ENCODE measurements around the gene LMBR1L. TPM values are rescaled to one million over a fixed set of nuclear protein-coding genes. Genes with fewer than 3 reads are reported as not detected.
A peak's percentile ranks its signal among the peaks of the same experiment; 100 is the strongest.

The LMBR1L gene
- total RNA-seq, 2 donors from 2014 or later: 55.4 to 74.9 TPM

GRCh38 chr12:49100380-49100779, 10.3 kb downstream of the LMBR1L start:
- ATAC-seq (no peak), DNase-seq (ENCODE audit: low spot score) (no peak)
- Mint-ChIP-seq H3K4me3 (no peak overlapping the region), H3K27ac (no peak overlapping the region), H3K4me1 (ENCODE audit: low read depth in 2 of 2) (peaks cover 9 to 16% of the 10 kb centered on the region in 2 donors), H3K9me3 (no peaks in the 10 kb centered on the region), H3K36me3 (peaks cover 4% of the 10 kb centered on the region), H3K27me3 (peaks cover 2% of the 10 kb centered on the region in 2 donors)

- Mint-ChIP-seq H3K27me3 (peaks cover 11 to 14% of the 10 kb centered on the region in 2 donors), H3K27ac (no peak overlapping the region), H3K4me1 (ENCODE audit: low read depth in 2 of 2) (peaks cover 6 to 13% of the 10 kb centered on the region in 2 donors), H3K4me3 (no peak overlapping the region), H3K36me3 (peaks cover 7% of the 10 kb centered on the region), H3K9me3 (no peaks in the 10 kb centered on the region)
- ATAC-seq: no peak
- DNase-seq (ENCODE audit: low spot score): no peak
Measured at GRCh38 chr12:49098703-49099102, 11.9 kb downstream of the LMBR1L start.

- Mint-ChIP-seq H3K9me3 (no peaks in the 10 kb centered on the region), H3K36me3 (peaks cover 7% of the 10 kb centered on the region), H3K4me3 (no peak overlapping the region), H3K27ac (no peak overlapping the region), H3K27me3 (peaks cover 14 to 19% of the 10 kb centered on the region in 2 donors), H3K4me1 (ENCODE audit: low read depth in 2 of 2) (peaks cover 6 to 14% of the 10 kb centered on the region in 2 donors)
- ATAC-seq: peak; percentile 39 to 75
- DNase-seq (ENCODE audit: low spot score): no peak
Measured at GRCh38 chr12:49098035-49098451, 12.6 kb downstream of the LMBR1L start.

GRCh38 chr12:49097381-49097780, 13.3 kb downstream of the LMBR1L start:
- H3K36me3 Mint-ChIP-seq: peaks cover 7% of the 10 kb centered on the region
- H3K27me3 Mint-ChIP-seq: peaks cover 14 to 19% of the 10 kb centered on the region in 2 donors
- ATAC-seq: no peak
- no peaks in the 10 kb centered on the region for H3K9me3 Mint-ChIP-seq
- H3K4me1 Mint-ChIP-seq (ENCODE audit: low read depth in 2 of 2): peaks cover 6 to 16% of the 10 kb centered on the region in 2 donors
- no peak overlapping the region for H3K27ac Mint-ChIP-seq
- no peak for DNase-seq (ENCODE audit: low spot score)
- H3K4me3 Mint-ChIP-seq: no peak overlapping the region

- Mint-ChIP-seq H3K4me3 (peak overlapping the region; percentile 26), H3K27me3 (peaks cover 24 to 32% of the 10 kb centered on the region in 2 donors), H3K9me3 (no peaks in the 10 kb centered on the region), H3K4me1 (ENCODE audit: low read depth in 2 of 2) (peaks cover 17 to 33% of the 10 kb centered on the region in 2 donors), H3K27ac (peak overlapping the region in 1 of 2 donors; percentile 36), H3K36me3 (peaks cover 7% of the 10 kb centered on the region)
- ATAC-seq: no peak
- DNase-seq (ENCODE audit: low spot score): no peak
Measured at GRCh38 chr12:49094975-49095365, 15.7 kb downstream of the LMBR1L start.

- peaks cover 7% of the 10 kb centered on the region for H3K36me3 Mint-ChIP-seq
- peak within 1 kb of the TSS in 1 of 2 donors; percentile 36 for H3K27ac Mint-ChIP-seq
- H3K4me1 Mint-ChIP-seq (ENCODE audit: low read depth in 2 of 2): peaks cover 22 to 36% of the 10 kb centered on the region in 2 donors
- H3K4me3 Mint-ChIP-seq: peak within 1 kb of the TSS; percentile 30
- peaks cover 24 to 32% of the 10 kb centered on the region in 2 donors for H3K27me3 Mint-ChIP-seq
- H3K9me3 Mint-ChIP-seq: no peaks in the 10 kb centered on the region
- DNase-seq (ENCODE audit: low spot score) (no peak), ATAC-seq (no peak)
Measured at GRCh38 chr12:49094160-49094974, 16.3 kb downstream of the LMBR1L start, which contains the start of gene DHH. DHH (minus strand) TSS chr12:49094801; CDS start chr12:49094512, 289 bp downstream.

- Mint-ChIP-seq H3K4me1 (ENCODE audit: low read depth in 2 of 2) (peaks cover 24 to 41% of the 10 kb centered on the region in 2 donors), H3K4me3 (peak overlapping the region; percentile 30), H3K9me3 (no peaks in the 10 kb centered on the region), H3K27ac (no peak overlapping the region), H3K36me3 (peaks cover 7% of the 10 kb centered on the region), H3K27me3 (peaks cover 24 to 32% of the 10 kb centered on the region in 2 donors)
- no peak for DNase-seq (ENCODE audit: low spot score)
- no peak for ATAC-seq
Measured at GRCh38 chr12:49093792-49094159, 16.9 kb downstream of the LMBR1L start.

GRCh38 chr12:49092816-49093406, 17.7 kb downstream of the LMBR1L start:
- no peak overlapping the region for H3K27ac Mint-ChIP-seq
- peaks cover 7% of the 10 kb centered on the region for H3K36me3 Mint-ChIP-seq
- ATAC-seq: no peak
- peaks cover 33 to 49% of the 10 kb centered on the region in 2 donors for H3K4me1 Mint-ChIP-seq (ENCODE audit: low read depth in 2 of 2)
- no peak for DNase-seq (ENCODE audit: low spot score)
- no peak overlapping the region for H3K4me3 Mint-ChIP-seq
- H3K9me3 Mint-ChIP-seq: no peaks in the 10 kb centered on the region
- peaks cover 24 to 32% of the 10 kb centered on the region in 2 donors for H3K27me3 Mint-ChIP-seq

- Mint-ChIP-seq H3K27ac (no peak overlapping the region), H3K9me3 (no peaks in the 10 kb centered on the region), H3K4me1 (ENCODE audit: low read depth in 2 of 2) (peaks cover 39 to 53% of the 10 kb centered on the region in 2 donors), H3K27me3 (peaks cover 24 to 32% of the 10 kb centered on the region in 2 donors), H3K36me3 (peaks cover 7% of the 10 kb centered on the region), H3K4me3 (peak overlapping the region; percentile 34)
- ATAC-seq: no peak
- DNase-seq (ENCODE audit: low spot score): no peak
Measured at GRCh38 chr12:49092086-49092815, 18.4 kb downstream of the LMBR1L start.

- H3K36me3 Mint-ChIP-seq: peaks cover 7% of the 10 kb centered on the region
- peaks cover 39 to 53% of the 10 kb centered on the region in 2 donors for H3K4me1 Mint-ChIP-seq (ENCODE audit: low read depth in 2 of 2)
- no peaks in the 10 kb centered on the region for H3K9me3 Mint-ChIP-seq
- ATAC-seq (no peak), DNase-seq (ENCODE audit: low spot score) (no peak)
- peak overlapping the region; percentile 85 for H3K4me3 Mint-ChIP-seq
- no peak overlapping the region for H3K27ac Mint-ChIP-seq
- H3K27me3 Mint-ChIP-seq: peaks cover 24 to 34% of the 10 kb centered on the region in 2 donors
Measured at GRCh38 chr12:49091836-49092085, 18.9 kb downstream of the LMBR1L start.

GRCh38 chr12:49091056-49091835, 19.4 kb downstream of the LMBR1L start:
- ATAC-seq (no peak), DNase-seq (ENCODE audit: low spot score) (no peak)
- Mint-ChIP-seq H3K9me3 (no peaks in the 10 kb centered on the region), H3K36me3 (peaks cover 7% of the 10 kb centered on the region), H3K4me3 (peak overlapping the region; percentile 85), H3K4me1 (ENCODE audit: low read depth in 2 of 2) (peaks cover 39 to 55% of the 10 kb centered on the region in 2 donors), H3K27me3 (peaks cover 26 to 39% of the 10 kb centered on the region in 2 donors), H3K27ac (peak overlapping the region in 1 of 2 donors; percentile 46)

GRCh38 chr12:49089821-49090773, 20.6 kb downstream of the LMBR1L start:
- no peaks in the 10 kb centered on the region for H3K9me3 Mint-ChIP-seq
- peak overlapping the region; percentile 85 for H3K4me3 Mint-ChIP-seq
- H3K36me3 Mint-ChIP-seq: no peaks in the 10 kb centered on the region
- H3K4me1 Mint-ChIP-seq (ENCODE audit: low read depth in 2 of 2): peaks cover 36 to 51% of the 10 kb centered on the region in 2 donors
- peak; percentile 75 for DNase-seq (ENCODE audit: low spot score)
- peak overlapping the region in 1 of 2 donors; percentile 46 for H3K27ac Mint-ChIP-seq
- peak; percentile 51 to 60 for ATAC-seq
- peaks cover 22 to 35% of the 10 kb centered on the region in 2 donors for H3K27me3 Mint-ChIP-seq
